Measurements from ENCODE around the gene SAT1.
"Not testable (repeated sequence)": the region's sequence is repeated elsewhere in the genome, so short reads cannot be mapped to it uniquely, and the experiment has no call there.

Gene SAT1

DNA sequence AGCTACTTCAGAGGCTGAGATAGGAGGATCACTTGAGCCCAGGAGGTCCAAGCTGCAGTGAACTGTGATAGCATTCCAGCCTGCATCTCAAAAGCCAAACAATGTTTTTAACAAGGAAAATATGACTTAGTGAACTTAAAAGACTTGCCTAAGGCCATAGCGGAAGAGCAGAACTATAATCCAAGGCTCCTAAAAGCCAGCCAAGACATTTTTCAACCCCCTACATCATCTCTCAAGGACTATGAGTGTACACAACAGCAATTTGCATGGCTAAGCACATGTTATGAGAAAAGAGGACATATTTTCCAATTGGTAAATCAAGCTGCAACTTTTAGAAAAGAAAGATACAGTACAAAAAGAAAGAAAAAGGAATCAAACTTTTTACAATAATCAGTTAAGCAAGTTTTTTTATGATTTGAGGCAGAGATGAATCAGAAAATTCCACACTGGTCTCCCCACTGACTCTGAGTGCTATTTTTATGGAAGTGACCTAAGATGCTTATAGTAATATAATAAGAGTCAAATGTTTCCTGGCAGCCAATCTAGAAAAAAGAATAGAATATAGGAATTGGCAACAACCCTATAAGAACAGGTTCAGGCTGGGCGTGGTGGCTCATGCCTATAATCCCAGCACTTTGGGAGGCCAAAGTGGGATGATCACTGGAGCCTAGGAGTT lies 30.1 kb upstream of the SAT1 start:
- no peaks in the 10 kb centered on the region for H3K27me3 ChIP-seq (replicated peaks; ENCODE audit: control insufficient read depth, insufficient read depth, low read length, poor library complexity, severe bottlenecking)
- H3K4me1 ChIP-seq (ENCODE audit: control insufficient read depth, insufficient read depth, low read length, poor library complexity, severe bottlenecking) = no peaks in the 10 kb centered on the region
- DNase-seq = no peak
- no peak overlapping the region for H3K4me3 ChIP-seq (ENCODE audit: insufficient read depth, low read depth, low read length, poor library complexity, severe bottlenecking)
- no peaks in the 10 kb centered on the region for H3K9me3 ChIP-seq (ENCODE audit: control insufficient read depth, low read length)
- no peak overlapping the region for H3K27ac ChIP-seq (ENCODE audit: insufficient read depth, low read length, poor library complexity, severe bottlenecking)
- H3K36me3 ChIP-seq (ENCODE audit: control insufficient read depth, insufficient read depth, low read length) = no peaks in the 10 kb centered on the region

DNA sequence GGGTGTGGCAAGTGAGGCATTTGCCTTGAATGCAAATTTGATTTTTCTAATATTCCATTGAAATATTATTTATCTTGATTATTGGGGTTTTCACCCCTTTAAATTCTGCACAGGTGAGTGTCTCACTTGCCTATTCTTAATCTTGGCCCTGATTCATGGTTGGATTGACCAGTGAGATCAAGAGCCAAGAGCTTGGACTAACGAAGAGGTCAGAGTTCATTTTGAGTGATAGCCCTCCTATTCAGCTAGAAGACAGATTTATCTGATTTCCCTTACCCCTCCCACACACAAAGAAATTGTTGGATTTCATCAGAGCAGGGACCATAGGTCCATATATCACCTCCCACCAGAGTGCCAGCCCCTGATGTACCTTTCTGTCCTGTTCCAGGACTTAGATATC lies 28.3 kb upstream of the SAT1 start:
- DNase-seq = no peak
- Histone ChIP-seq H3K9me3 (ENCODE audit: control insufficient read depth, low read length) (no peaks in the 10 kb centered on the region), H3K4me3 (ENCODE audit: insufficient read depth, low read depth, low read length, poor library complexity, severe bottlenecking) (no peak overlapping the region), H3K27ac (ENCODE audit: insufficient read depth, low read length, poor library complexity, severe bottlenecking) (no peak overlapping the region), H3K36me3 (ENCODE audit: control insufficient read depth, insufficient read depth, low read length) (no peaks in the 10 kb centered on the region), H3K4me1 (ENCODE audit: control insufficient read depth, insufficient read depth, low read length, poor library complexity, severe bottlenecking) (no peaks in the 10 kb centered on the region), H3K27me3 (replicated peaks; ENCODE audit: control insufficient read depth, insufficient read depth, low read length, poor library complexity, severe bottlenecking) (no peaks in the 10 kb centered on the region)

DNA sequence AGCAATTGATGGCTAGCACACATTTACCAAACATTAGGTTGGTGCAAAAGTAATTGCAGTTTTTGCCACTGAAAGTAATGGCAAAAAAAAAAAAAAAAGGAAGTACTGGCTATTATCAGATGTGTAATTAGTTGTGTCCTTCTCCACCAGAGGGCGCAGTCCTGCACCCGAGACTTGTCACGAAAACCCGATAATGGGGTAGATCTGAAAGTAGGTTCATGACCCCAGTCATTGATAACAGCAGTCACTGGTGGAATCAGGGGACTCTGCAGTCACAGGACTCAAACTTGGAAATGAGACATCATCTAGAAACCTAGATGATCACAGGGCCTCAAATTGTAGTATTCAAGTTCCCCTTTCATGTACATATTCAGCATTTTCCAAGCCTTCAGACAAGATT lies 26.8 kb upstream of the SAT1 start:
- no peaks in the 10 kb centered on the region for H3K36me3 ChIP-seq (ENCODE audit: control insufficient read depth, insufficient read depth, low read length)
- no peaks in the 10 kb centered on the region for H3K4me1 ChIP-seq (ENCODE audit: control insufficient read depth, insufficient read depth, low read length, poor library complexity, severe bottlenecking)
- peak; percentile 25 to 54 (median 32) for DNase-seq
- no peaks in the 10 kb centered on the region for H3K27me3 ChIP-seq (replicated peaks; ENCODE audit: control insufficient read depth, insufficient read depth, low read length, poor library complexity, severe bottlenecking)
- no peak overlapping the region for H3K27ac ChIP-seq (ENCODE audit: insufficient read depth, low read length, poor library complexity, severe bottlenecking)
- H3K9me3 ChIP-seq (ENCODE audit: control insufficient read depth, low read length) = no peaks in the 10 kb centered on the region
- no peak overlapping the region for H3K4me3 ChIP-seq (ENCODE audit: insufficient read depth, low read depth, low read length, poor library complexity, severe bottlenecking)

DNA sequence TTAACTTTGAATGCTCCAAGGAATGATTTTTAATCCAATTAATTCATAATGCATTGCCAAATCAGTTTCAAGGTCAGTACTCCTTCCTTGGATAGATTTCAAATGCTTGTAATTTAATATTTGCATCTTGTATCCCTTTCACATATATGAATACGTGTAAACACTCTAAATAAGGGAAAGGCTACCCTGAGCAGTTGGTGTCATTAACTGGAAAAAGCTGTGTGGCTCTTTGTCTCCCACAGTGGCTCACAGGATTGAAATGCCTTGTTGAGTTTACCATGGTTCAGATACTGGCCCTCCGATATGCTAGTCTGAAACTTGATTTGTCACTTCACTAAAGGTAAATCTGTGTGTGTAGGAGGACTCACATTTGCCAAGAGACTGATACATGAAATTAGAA lies 23.2 kb upstream of the SAT1 start:
- no peaks in the 10 kb centered on the region for H3K27me3 ChIP-seq (replicated peaks; ENCODE audit: control insufficient read depth, insufficient read depth, low read length, poor library complexity, severe bottlenecking)
- no peaks in the 10 kb centered on the region for H3K36me3 ChIP-seq (ENCODE audit: control insufficient read depth, insufficient read depth, low read length)
- no peaks in the 10 kb centered on the region for H3K9me3 ChIP-seq (ENCODE audit: control insufficient read depth, low read length)
- H3K27ac ChIP-seq (ENCODE audit: insufficient read depth, low read length, poor library complexity, severe bottlenecking) = no peak overlapping the region
- no peak for DNase-seq
- no peak overlapping the region for H3K4me3 ChIP-seq (ENCODE audit: insufficient read depth, low read depth, low read length, poor library complexity, severe bottlenecking)
- H3K4me1 ChIP-seq (ENCODE audit: control insufficient read depth, insufficient read depth, low read length, poor library complexity, severe bottlenecking) = no peaks in the 10 kb centered on the region

DNA sequence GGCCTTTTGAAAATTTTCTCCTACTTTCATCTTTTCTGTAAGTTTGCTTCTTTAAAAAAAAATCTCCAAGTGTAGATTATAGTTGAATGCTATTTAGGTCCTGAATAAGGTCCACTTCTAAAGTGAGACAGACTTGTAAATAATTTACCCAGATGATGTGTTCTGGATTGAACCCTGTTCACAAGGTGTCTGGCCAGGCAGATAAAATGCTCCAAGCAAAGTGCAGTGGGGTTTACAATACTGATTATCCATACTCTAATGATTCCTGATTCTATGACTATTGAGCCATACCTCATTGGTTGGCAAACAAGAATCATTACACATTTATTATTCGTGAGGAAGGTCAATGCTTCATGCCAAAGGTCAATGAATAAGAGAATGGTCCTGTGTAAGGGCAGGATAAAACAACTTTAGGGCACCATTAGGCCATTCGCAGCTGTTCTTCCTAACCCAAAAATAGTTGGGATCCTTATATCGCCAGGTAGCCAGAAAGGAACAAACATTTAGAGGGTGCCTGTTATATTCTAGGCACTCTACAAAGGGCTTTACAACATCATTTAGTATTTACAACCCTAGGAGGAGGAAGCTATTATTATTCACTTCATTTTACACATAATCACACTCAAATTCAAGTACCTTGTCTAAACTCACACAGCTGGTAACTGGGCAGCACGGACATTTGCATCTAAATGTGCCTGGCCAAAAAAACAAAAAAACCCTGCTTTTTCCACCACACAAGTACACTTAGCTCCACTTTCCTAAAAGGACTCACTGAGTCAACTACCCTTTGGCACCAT lies 18.6 kb upstream of the SAT1 start:
- no peaks in the 10 kb centered on the region for H3K4me1 ChIP-seq (ENCODE audit: control insufficient read depth, insufficient read depth, low read length, poor library complexity, severe bottlenecking)
- no peak overlapping the region for H3K4me3 ChIP-seq (ENCODE audit: insufficient read depth, low read depth, low read length, poor library complexity, severe bottlenecking)
- H3K27me3 ChIP-seq (replicated peaks; ENCODE audit: control insufficient read depth, insufficient read depth, low read length, poor library complexity, severe bottlenecking) = no peaks in the 10 kb centered on the region
- H3K27ac ChIP-seq (ENCODE audit: insufficient read depth, low read length, poor library complexity, severe bottlenecking) = no peak overlapping the region
- no peaks in the 10 kb centered on the region for H3K9me3 ChIP-seq (ENCODE audit: control insufficient read depth, low read length)
- H3K36me3 ChIP-seq (ENCODE audit: control insufficient read depth, insufficient read depth, low read length) = no peaks in the 10 kb centered on the region
- no peak for DNase-seq

DNA sequence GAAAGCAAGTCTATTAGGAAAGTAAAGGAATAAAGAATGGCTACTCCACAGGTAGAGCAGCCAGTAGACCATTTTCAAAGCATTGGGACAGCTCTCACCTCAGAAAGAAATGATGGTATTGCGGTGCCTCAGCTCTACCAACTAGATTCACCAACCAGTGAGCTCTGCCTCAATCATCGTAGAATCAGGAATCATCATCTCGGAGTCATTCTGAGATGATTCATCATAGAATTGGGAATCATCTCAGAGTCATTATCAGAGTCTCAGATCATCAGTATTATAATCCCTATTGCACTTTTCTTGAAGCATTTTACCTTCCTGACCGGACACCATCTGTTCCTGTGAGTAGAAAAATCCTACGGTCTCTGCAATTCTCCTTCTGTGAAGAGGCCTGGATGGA lies 17.5 kb upstream of the SAT1 start:
- no peaks in the 10 kb centered on the region for H3K9me3 ChIP-seq (ENCODE audit: control insufficient read depth, low read length)
- H3K36me3 ChIP-seq (ENCODE audit: control insufficient read depth, insufficient read depth, low read length) = no peaks in the 10 kb centered on the region
- no peak overlapping the region for H3K27ac ChIP-seq (ENCODE audit: insufficient read depth, low read length, poor library complexity, severe bottlenecking)
- no peak overlapping the region for H3K4me3 ChIP-seq (ENCODE audit: insufficient read depth, low read depth, low read length, poor library complexity, severe bottlenecking)
- H3K4me1 ChIP-seq (ENCODE audit: control insufficient read depth, insufficient read depth, low read length, poor library complexity, severe bottlenecking) = no peaks in the 10 kb centered on the region
- no peaks in the 10 kb centered on the region for H3K27me3 ChIP-seq (replicated peaks; ENCODE audit: control insufficient read depth, insufficient read depth, low read length, poor library complexity, severe bottlenecking)
- DNase-seq = no peak

DNA sequence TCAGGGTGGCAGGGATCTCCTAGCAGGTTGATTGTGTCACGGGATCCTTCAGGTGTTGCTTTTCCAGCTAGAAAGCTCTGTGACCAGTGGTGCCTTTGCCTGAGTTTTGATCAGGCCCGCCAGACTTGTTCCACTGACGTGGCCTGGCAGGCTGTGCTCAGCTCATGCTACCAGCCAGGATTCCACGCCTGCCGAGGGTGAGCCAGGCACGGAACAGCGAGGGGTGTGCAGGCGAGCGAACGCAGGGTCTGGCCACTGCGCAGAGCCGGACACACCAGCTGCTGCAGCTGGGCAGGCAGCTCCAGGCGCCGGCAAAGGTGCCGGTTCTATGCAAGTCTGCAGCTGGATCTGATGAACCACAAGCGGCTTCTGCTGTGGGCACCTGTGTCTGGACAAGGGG lies 17.1 kb upstream of the SAT1 start:
- Histone ChIP-seq H3K27ac (ENCODE audit: insufficient read depth, low read length, poor library complexity, severe bottlenecking) (no peak overlapping the region), H3K4me3 (ENCODE audit: insufficient read depth, low read depth, low read length, poor library complexity, severe bottlenecking) (no peak overlapping the region), H3K9me3 (ENCODE audit: control insufficient read depth, low read length) (no peaks in the 10 kb centered on the region), H3K4me1 (ENCODE audit: control insufficient read depth, insufficient read depth, low read length, poor library complexity, severe bottlenecking) (no peaks in the 10 kb centered on the region), H3K36me3 (ENCODE audit: control insufficient read depth, insufficient read depth, low read length) (no peaks in the 10 kb centered on the region), H3K27me3 (replicated peaks; ENCODE audit: control insufficient read depth, insufficient read depth, low read length, poor library complexity, severe bottlenecking) (no peaks in the 10 kb centered on the region)
- DNase-seq = no peak

DNA sequence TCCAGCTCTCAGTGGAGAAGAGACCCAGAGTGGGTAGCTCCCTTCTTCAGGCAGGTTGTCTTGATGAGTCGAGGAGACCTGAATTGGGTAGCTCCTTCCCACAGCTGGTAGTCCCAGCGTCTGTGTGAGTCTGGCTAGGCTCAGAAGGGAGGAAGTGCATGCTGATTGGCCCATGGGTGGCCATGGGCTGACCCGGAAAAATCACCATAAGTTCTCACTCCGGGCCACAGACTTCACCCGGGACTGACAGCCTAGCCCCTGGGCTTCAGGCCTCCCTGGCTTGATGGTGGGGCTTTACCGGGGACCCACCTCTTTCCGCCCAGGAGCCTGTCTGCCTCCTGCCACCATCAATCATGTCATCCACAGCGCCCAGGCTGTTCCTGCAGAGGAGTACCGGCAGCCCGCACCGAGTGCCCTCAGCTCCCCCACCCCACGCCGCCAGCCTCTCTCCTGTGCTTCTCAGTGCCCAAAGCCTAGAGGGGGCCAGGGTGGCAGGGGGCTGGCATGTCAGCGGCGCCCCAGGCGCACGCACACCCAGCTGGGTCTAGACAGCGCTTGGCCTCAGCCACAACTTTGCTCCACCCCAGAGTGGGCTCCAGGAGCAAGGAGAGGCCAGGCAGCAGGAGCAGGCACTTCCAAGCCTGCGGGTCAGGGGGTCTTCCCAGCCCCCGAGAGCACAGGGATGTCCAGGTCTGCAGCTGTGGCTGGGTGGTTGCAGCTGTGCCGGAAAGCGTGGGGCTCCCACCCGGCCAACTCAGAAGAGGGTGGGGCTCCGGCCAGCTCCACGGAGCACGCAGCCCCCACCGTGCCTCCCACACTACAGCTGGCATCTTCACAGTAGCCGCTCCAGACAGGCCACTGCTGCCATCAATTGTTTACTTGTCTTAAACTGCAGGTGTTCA lies 16.1 kb upstream of the SAT1 start:
- no peaks in the 10 kb centered on the region for H3K36me3 ChIP-seq (ENCODE audit: control insufficient read depth, insufficient read depth, low read length)
- no peak for DNase-seq
- no peak overlapping the region for H3K27ac ChIP-seq (ENCODE audit: insufficient read depth, low read length, poor library complexity, severe bottlenecking)
- H3K27me3 ChIP-seq (replicated peaks; ENCODE audit: control insufficient read depth, insufficient read depth, low read length, poor library complexity, severe bottlenecking) = no peaks in the 10 kb centered on the region
- no peaks in the 10 kb centered on the region for H3K4me1 ChIP-seq (ENCODE audit: control insufficient read depth, insufficient read depth, low read length, poor library complexity, severe bottlenecking)
- H3K4me3 ChIP-seq (ENCODE audit: insufficient read depth, low read depth, low read length, poor library complexity, severe bottlenecking) = no peak overlapping the region
- no peaks in the 10 kb centered on the region for H3K9me3 ChIP-seq (ENCODE audit: control insufficient read depth, low read length)

DNA sequence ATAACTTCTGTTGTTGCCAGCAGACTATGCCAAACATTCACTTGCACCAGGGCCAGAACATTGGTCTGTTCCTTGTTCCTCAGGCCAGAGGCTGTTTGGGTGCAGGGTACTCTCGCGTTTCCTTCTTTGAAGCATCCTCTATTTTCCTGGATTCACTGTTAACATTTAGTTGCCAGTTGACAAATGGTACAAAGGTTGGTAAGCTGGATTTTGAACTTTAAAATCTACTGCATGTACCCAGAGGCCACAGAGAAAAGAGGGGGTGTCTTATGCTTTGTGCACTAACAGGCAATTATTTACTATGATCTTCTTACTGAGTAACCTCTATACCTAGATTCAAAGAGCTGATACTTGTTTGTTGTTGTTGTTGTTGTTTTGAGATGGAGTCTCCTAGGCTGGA lies 12.8 kb upstream of the SAT1 start:
- H3K27me3 ChIP-seq (replicated peaks; ENCODE audit: control insufficient read depth, insufficient read depth, low read length, poor library complexity, severe bottlenecking) = no peaks in the 10 kb centered on the region
- no peak overlapping the region for H3K4me3 ChIP-seq (ENCODE audit: insufficient read depth, low read depth, low read length, poor library complexity, severe bottlenecking)
- DNase-seq = no peak
- no peak overlapping the region for H3K27ac ChIP-seq (ENCODE audit: insufficient read depth, low read length, poor library complexity, severe bottlenecking)
- H3K9me3 ChIP-seq (ENCODE audit: control insufficient read depth, low read length) = no peaks in the 10 kb centered on the region
- no peaks in the 10 kb centered on the region for H3K36me3 ChIP-seq (ENCODE audit: control insufficient read depth, insufficient read depth, low read length)
- no peaks in the 10 kb centered on the region for H3K4me1 ChIP-seq (ENCODE audit: control insufficient read depth, insufficient read depth, low read length, poor library complexity, severe bottlenecking)

DNA sequence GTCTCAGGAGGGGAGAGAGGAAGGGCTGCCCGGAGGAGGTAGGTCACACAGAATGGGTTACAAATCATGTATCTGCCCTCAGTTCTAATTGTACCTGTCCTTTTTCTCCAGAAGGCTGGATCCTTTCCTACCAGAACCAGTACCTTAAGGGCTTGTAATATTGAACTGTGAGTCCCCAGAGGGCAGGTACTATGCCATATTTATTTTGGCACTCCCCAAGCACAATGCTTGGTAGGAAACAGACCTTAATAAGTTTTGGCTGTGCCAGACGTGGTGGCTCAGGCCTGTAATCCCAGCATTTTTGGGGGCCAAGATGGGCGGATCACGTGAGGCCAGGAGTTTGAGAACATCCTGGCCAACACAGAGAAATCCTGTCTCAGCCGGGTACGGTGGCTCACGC lies 11.9 kb upstream of the SAT1 start:
- DNase-seq; H3K4me1 ChIP-seq (ENCODE audit: control insufficient read depth, insufficient read depth, low read length, poor library complexity, severe bottlenecking); H3K4me3 ChIP-seq (ENCODE audit: insufficient read depth, low read depth, low read length, poor library complexity, severe bottlenecking); H3K9me3 ChIP-seq (ENCODE audit: control insufficient read depth, low read length); H3K27ac ChIP-seq (ENCODE audit: insufficient read depth, low read length, poor library complexity, severe bottlenecking); H3K27me3 ChIP-seq (replicated peaks; ENCODE audit: control insufficient read depth, insufficient read depth, low read length, poor library complexity, severe bottlenecking); H3K36me3 ChIP-seq (ENCODE audit: control insufficient read depth, insufficient read depth, low read length): not testable (repeated sequence)
